Uterus (tissue), 4 donors: Measurements from ENCODE around the gene NOS1AP. TPM values are rescaled to one million over a fixed set of nuclear protein-coding genes. Genes with fewer than 3 reads are reported as not detected.

Experiments
- DNase-seq, 2 donors: peaks; one replicate each; pipeline ENCODE4 v3.0.0-alpha.2; 2019 to 2020
- H3K27ac ChIP-seq, 2 donors: fragments of 200-600 bp; sonication (generic); 1 replicate in 1 of 2; 2 replicates in 1 of 2; pipeline ENCODE4 v1.5.1; 2016 to 2018
- H3K27me3 ChIP-seq, 2 donors: fragments of 200-600 bp; sonication (generic); one replicate each; pipeline ENCODE4 v1.5.1; 2018 to 2019; ENCODE audit warnings: control low read depth in 1 of 2
- H3K36me3 ChIP-seq, 2 donors: fragments of 200-600 bp; sonication (generic); one replicate each; pipeline ENCODE4 v1.5.1; 2019; ENCODE audit warnings: control low read depth in 1 of 2
- H3K4me1 ChIP-seq, 2 donors: fragments of 200-600 bp; sonication (generic); one replicate each; pipeline ENCODE4 v1.5.1; 2018 to 2019; ENCODE audit warnings: control low read depth in 1 of 2
- H3K4me3 ChIP-seq, 2 donors: fragments of 200-600 bp; sonication (generic); 1 replicate in 1 of 2; 2 replicates in 1 of 2; pipeline ENCODE4 v1.5.1; 2018 to 2019; ENCODE audit warnings: mild to moderate bottlenecking in 1 of 2
- H3K9me3 ChIP-seq, 2 donors: fragments of 200-600 bp; sonication (generic); one replicate each; pipeline ENCODE4 v1.5.1; 2019; ENCODE audit warnings: control low read depth in 1 of 2
- POLR2A ChIP-seq, 2 donors: fragments of 450-650 bp; IDR thresholded peaks; one replicate each; pipeline ENCODE4 v1.6.1; 2016; ENCODE audit warnings: antibody characterized with exemption in 2 of 2, mild to moderate bottlenecking in 1 of 2, moderate library complexity in 1 of 2
- intact Hi-C: fragments of 100-400 bp; cut with DNase I; formaldehyde crosslinking; loops from one replicate; pipeline ENCODE4 v1.15.1; 2023; ENCODE audit warnings: low total_unique reads
- total RNA-seq, 4 donors: library from RNA; depleted of rRNA in 3 of 4; stranded (reverse); fragments of >200 nt in 3 of 4; gene quantifications; one replicate each; pipeline versions ENCODE4 v1.1.0 to v1.2.4, GENCODE V29; 2014 to 2023
- TF ChIP-seq, protein P1 (sequence below), 4 experiments: fragments of 200-600 bp in 2 of 4; fragments of 450-650 bp in 2 of 4; sonication (generic) in 2 of 4; IDR thresholded peaks; one replicate each; pipeline ENCODE4 v1.5.1; 2016 to 2019; ENCODE audit warnings: antibody characterized with exemption in 4 of 4, mild to moderate bottlenecking in 2 of 4, moderate library complexity in 1 of 4
- donor health status: DM: yes; HTN: yes; CAD: no.

Gene NOS1AP
- total RNA-seq, 4 donors from 2014 or later, result under 0.01 to 5.3 (median 1.9) TPM; not detected in 1

- TF ChIP-seq, protein P1, sequence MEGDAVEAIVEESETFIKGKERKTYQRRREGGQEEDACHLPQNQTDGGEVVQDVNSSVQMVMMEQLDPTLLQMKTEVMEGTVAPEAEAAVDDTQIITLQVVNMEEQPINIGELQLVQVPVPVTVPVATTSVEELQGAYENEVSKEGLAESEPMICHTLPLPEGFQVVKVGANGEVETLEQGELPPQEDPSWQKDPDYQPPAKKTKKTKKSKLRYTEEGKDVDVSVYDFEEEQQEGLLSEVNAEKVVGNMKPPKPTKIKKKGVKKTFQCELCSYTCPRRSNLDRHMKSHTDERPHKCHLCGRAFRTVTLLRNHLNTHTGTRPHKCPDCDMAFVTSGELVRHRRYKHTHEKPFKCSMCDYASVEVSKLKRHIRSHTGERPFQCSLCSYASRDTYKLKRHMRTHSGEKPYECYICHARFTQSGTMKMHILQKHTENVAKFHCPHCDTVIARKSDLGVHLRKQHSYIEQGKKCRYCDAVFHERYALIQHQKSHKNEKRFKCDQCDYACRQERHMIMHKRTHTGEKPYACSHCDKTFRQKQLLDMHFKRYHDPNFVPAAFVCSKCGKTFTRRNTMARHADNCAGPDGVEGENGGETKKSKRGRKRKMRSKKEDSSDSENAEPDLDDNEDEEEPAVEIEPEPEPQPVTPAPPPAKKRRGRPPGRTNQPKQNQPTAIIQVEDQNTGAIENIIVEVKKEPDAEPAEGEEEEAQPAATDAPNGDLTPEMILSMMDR (IDR thresholded peaks at IDR 0.05), result no peak
- no peak for TF ChIP-seq POLR2A (IDR thresholded peaks at IDR 0.05)
- H3K27me3 ChIP-seq, result no peaks in the 10 kb centered on the region
- intact Hi-C loops, result no loop called here
These were observed 72.0 kb downstream of the NOS1AP start for GRCh38 chr1:162141281-162142054.

GRCh38 chr1:162142968-162143367, 73.5 kb downstream of the NOS1AP start:
- TF ChIP-seq, protein P1 (IDR thresholded peaks at IDR 0.05), result no peak
- TF ChIP-seq POLR2A (IDR thresholded peaks at IDR 0.05), result no peak
- intact Hi-C loops, result no loop called here

More at GRCh38 chr1:162141281-162142054, 72.0 kb downstream of the NOS1AP start:
- DNase-seq, result no peak
- Histone ChIP-seq H3K36me3 (no peaks in the 10 kb centered on the region), H3K27ac (no peak overlapping the region), H3K4me1 (no peaks in the 10 kb centered on the region), H3K4me3 (no peak overlapping the region), H3K9me3 (no peaks in the 10 kb centered on the region)

GRCh38 chr1:162144268-162144667, 74.8 kb downstream of the NOS1AP start:
- intact Hi-C loops, result no loop called here

More at GRCh38 chr1:162142968-162143367, 73.5 kb downstream of the NOS1AP start:
- no peaks in the 10 kb centered on the region for H3K36me3 ChIP-seq
- no peak overlapping the region for H3K27ac ChIP-seq
- no peaks in the 10 kb centered on the region for H3K4me1 ChIP-seq
- no peaks in the 10 kb centered on the region for H3K27me3 ChIP-seq
- no peak for DNase-seq
- H3K4me3 ChIP-seq, result no peak overlapping the region
- H3K9me3 ChIP-seq, result no peaks in the 10 kb centered on the region

DNA sequence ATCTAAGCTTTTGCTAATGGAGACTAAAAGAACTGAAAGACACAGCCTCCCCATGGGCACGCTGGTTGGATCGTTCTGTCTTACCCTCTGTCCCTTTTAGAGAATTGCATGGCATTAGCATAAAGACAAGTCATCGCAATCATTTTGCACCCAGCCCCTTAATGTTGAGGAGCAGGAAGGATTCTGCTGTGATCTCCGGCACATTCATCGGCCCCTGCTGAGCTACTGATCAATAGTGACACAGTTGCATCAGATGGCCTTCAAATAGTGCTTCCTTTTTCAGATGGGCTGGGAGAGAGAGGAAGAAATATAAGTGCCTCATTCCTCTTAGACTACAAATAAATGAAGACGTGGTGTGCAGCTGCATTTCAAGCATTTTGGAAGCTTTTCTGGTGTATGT, 75.4 kb downstream of the NOS1AP start:
- intact Hi-C loops, result no loop called here
- Histone ChIP-seq H3K27ac (no peak overlapping the region), H3K4me1 (no peaks in the 10 kb centered on the region), H3K27me3 (no peaks in the 10 kb centered on the region), H3K36me3 (no peaks in the 10 kb centered on the region), H3K4me3 (no peak overlapping the region), H3K9me3 (no peaks in the 10 kb centered on the region)
- no peak for DNase-seq
- TF ChIP-seq, protein P1 (IDR thresholded peaks at IDR 0.05), result no peak
- no peak for TF ChIP-seq POLR2A (IDR thresholded peaks at IDR 0.05)

More at GRCh38 chr1:162144268-162144667, 74.8 kb downstream of the NOS1AP start:
- Histone ChIP-seq H3K27ac (no peak overlapping the region), H3K9me3 (no peaks in the 10 kb centered on the region), H3K4me1 (no peaks in the 10 kb centered on the region), H3K4me3 (no peak overlapping the region), H3K27me3 (no peaks in the 10 kb centered on the region), H3K36me3 (no peaks in the 10 kb centered on the region)
- no peak for TF ChIP-seq POLR2A (IDR thresholded peaks at IDR 0.05)
- TF ChIP-seq, protein P1 (IDR thresholded peaks at IDR 0.05), result no peak
- DNase-seq, result no peak

DNA sequence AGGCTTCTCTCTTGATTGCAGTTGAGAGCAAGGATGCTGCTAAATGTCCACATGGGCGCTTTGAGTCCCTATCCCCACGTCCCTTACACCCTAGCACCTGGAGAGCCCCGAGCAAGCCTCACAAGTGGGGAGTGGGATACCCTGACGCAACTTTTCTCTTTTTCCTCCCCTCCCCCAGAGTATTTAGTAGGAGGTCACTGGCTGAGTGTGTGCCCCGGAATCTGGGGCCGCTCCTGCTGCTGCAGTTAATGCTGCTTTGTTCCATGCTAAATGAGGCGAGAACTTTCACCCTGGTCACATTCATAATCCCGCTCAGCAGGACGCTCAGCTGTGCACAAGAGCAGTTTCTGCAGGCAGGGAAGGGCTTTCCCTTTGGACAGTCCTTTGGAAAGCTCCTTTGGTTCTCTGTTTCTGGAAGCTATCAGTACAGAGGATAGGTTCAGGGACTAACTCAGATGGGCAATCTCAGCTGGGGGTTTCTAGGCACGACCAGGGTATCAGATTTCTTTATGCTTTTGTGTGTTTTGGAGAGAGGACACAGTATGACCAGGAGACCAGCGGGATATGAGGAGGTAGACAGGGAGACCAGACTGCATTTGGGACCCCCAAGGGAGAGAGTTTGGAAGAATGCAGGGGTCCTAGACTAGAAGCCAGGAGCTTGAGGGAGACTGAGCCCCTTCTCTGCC, 75.9 kb downstream of the NOS1AP start:
- H3K9me3 ChIP-seq, result no peaks in the 10 kb centered on the region
- no peaks in the 10 kb centered on the region for H3K27me3 ChIP-seq
- no peak overlapping the region for H3K4me3 ChIP-seq
- H3K4me1 ChIP-seq, result no peaks in the 10 kb centered on the region
- TF ChIP-seq, protein P1 (IDR thresholded peaks at IDR 0.05), result no peak
- no peak for TF ChIP-seq POLR2A (IDR thresholded peaks at IDR 0.05)
- no peak for DNase-seq
- H3K36me3 ChIP-seq, result no peaks in the 10 kb centered on the region
- no peak overlapping the region for H3K27ac ChIP-seq
- intact Hi-C loops, result no loop called here
